ENCODE measurements around the gene LEMD3.

- TF ChIP-seq, protein P1, sequence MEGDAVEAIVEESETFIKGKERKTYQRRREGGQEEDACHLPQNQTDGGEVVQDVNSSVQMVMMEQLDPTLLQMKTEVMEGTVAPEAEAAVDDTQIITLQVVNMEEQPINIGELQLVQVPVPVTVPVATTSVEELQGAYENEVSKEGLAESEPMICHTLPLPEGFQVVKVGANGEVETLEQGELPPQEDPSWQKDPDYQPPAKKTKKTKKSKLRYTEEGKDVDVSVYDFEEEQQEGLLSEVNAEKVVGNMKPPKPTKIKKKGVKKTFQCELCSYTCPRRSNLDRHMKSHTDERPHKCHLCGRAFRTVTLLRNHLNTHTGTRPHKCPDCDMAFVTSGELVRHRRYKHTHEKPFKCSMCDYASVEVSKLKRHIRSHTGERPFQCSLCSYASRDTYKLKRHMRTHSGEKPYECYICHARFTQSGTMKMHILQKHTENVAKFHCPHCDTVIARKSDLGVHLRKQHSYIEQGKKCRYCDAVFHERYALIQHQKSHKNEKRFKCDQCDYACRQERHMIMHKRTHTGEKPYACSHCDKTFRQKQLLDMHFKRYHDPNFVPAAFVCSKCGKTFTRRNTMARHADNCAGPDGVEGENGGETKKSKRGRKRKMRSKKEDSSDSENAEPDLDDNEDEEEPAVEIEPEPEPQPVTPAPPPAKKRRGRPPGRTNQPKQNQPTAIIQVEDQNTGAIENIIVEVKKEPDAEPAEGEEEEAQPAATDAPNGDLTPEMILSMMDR (IDR thresholded peaks at IDR 0.05; ENCODE audit: low read depth, low read length, poor library complexity, severe bottlenecking): no peak
- no peak for TF ChIP-seq EZH2phosphoT487 (IDR thresholded peaks at IDR 0.05; ENCODE audit: borderline replicate concordance, low read length)
These were observed 79.6 kb downstream of the LEMD3 start for GRCh38 chr12:65248656-65249633.

Data from DOHH2 (cell line).